HL-60 (cell line): ENCODE data around the gene LAMC3.
A peak's percentile ranks its signal among the peaks of the same experiment; 100 is the strongest.

Source experiments
- CTCF ChIP-seq: IDR thresholded peaks from one replicate; pipeline ENCODE4 v1.5.1; 2011; ENCODE audit warnings: low read length, control low read depth, inconsistent platforms; ENCODE audit not compliant: insufficient read depth
- GABPA ChIP-seq: IDR thresholded peaks from 2 replicates; pipeline ENCODE4 v1.6.1; 2012; ENCODE audit warnings: low read depth
- POLR2AphosphoS5 ChIP-seq: IDR thresholded peaks from 2 replicates; pipeline ENCODE4 v1.6.1; 2012; ENCODE audit warnings: low read depth
- REST ChIP-seq: IDR thresholded peaks from 2 replicates; pipeline ENCODE4 v1.6.1; 2012; ENCODE audit warnings: low read depth; ENCODE audit not compliant: insufficient replicate concordance
- SPI1 ChIP-seq: IDR thresholded peaks from 2 replicates; pipeline ENCODE4 v1.6.1; 2012; ENCODE audit warnings: low read depth, mild to moderate bottlenecking, borderline replicate concordance

GRCh38 chr9:130995086-130996011 lies 13.6 kb upstream of the LAMC3 start:
- TF ChIP-seq REST (no peak), CTCF (no peak), POLR2AphosphoS5 (peak; percentile 45), GABPA (no peak), SPI1 (peak; percentile 49; the same call in 1 of the 2 replicates)
